HepG2 (cell line): ENCODE measurements around the gene CD300LG. TPM values are rescaled to one million over a fixed set of nuclear protein-coding genes. Genes with fewer than 3 reads are reported as not detected.

ENCODE experiments used
- AGO1 ChIP-seq: fragments of 200-400 bp; formaldehyde crosslinking; IDR thresholded peaks from 2 replicates; pipeline ENCODE4 v1.6.1; 2017; ENCODE audit warnings: mild to moderate bottlenecking, low read depth, low read length, moderate library complexity; ENCODE audit not compliant: poor library complexity, severe bottlenecking
- BORCS8-MEF2B ChIP-seq: sonication (generic); formaldehyde crosslinking; IDR thresholded peaks from 2 replicates; pipeline ENCODE4 v1.8.0; 2022; ENCODE audit warnings: mild to moderate bottlenecking, missing genetic modification reagents
- HNRNPL ChIP-seq: fragments of 200-400 bp; formaldehyde crosslinking; IDR thresholded peaks from 2 replicates; pipeline ENCODE4 v1.6.1; 2017; ENCODE audit warnings: mild to moderate bottlenecking, low read depth, low read length
- HOXA5 ChIP-seq: sonication (generic); formaldehyde crosslinking; IDR thresholded peaks from 2 replicates; pipeline ENCODE4 v1.4.0; 2020; ENCODE audit warnings: missing genetic modification reagents
- JDP2 ChIP-seq: sonication (generic); formaldehyde crosslinking; IDR thresholded peaks from 2 replicates; pipeline ENCODE4 v1.8.1; 2022; ENCODE audit warnings: missing genetic modification reagents, borderline replicate concordance
- NRL ChIP-seq: sonication (generic); formaldehyde crosslinking; IDR thresholded peaks from 2 replicates; pipeline ENCODE4 v1.5.0; 2020; ENCODE audit warnings: missing genetic modification reagents, mild to moderate bottlenecking, moderate library complexity, borderline replicate concordance
- RAD21 ChIP-seq: fragments of 450-650 bp; formaldehyde crosslinking; IDR thresholded peaks from 2 replicates; pipeline ENCODE4 v1.5.0; 2020; ENCODE audit warnings: mild to moderate bottlenecking
- SMARCC2 ChIP-seq: fragments of 450-650 bp; IDR thresholded peaks from 2 replicates; pipeline ENCODE4 v1.6.1; 2017; ENCODE audit warnings: antibody characterized with exemption, mild to moderate bottlenecking
- XRCC5 ChIP-seq: fragments of 200-400 bp; formaldehyde crosslinking; optimal IDR thresholded peaks from 2 replicates; pipeline ENCODE3; 2017; ENCODE audit warnings: mild to moderate bottlenecking, low read length
- ZMYM4 ChIP-seq: sonication (generic); formaldehyde crosslinking; IDR thresholded peaks from 2 replicates; pipeline ENCODE4 v1.8.1; 2023; ENCODE audit warnings: mild to moderate bottlenecking, missing genetic modification reagents
- ZNF350 ChIP-seq: sonication (generic); formaldehyde crosslinking; IDR thresholded peaks from 2 replicates; pipeline ENCODE4 v1.4.0; 2020; ENCODE audit warnings: mild to moderate bottlenecking, low read depth, missing genetic modification reagents, borderline replicate concordance
- ZNF563 ChIP-seq: sonication (generic); formaldehyde crosslinking; IDR thresholded peaks from 2 replicates; pipeline ENCODE4 v1.8.0; 2022; ENCODE audit warnings: mild to moderate bottlenecking, moderate library complexity, missing genetic modification reagents
- ZNF768 ChIP-seq: sonication (generic); formaldehyde crosslinking; IDR thresholded peaks from 2 replicates; pipeline ENCODE4 v1.4.0; 2020; ENCODE audit warnings: missing genetic modification reagents
- ZNF891 ChIP-seq: sonication (generic); formaldehyde crosslinking; IDR thresholded peaks from 2 replicates; pipeline ENCODE4 v1.5.0; 2020; ENCODE audit warnings: mild to moderate bottlenecking, missing genetic modification reagents
- polyA plus RNA-seq, 8 experiments: library from polyadenylated mRNA; depleted of rRNA in 3 of 8; stranded (reverse) in 7 of 8; unstranded in 1 of 8; fragments of >200 nt; fragmentation: Illumina TruSeq in 4 of 8; extraction: Trizol in 4 of 8; gene quantifications; 2 replicates each; pipeline versions ENCODE4 v1.2.1 to v1.2.3, GENCODE V29; 2011 to 2016; ENCODE audit warnings: low read depth in 4 of 8, missing spikeins in 1 of 8, mixed read lengths in 1 of 8; ENCODE audit not compliant: insufficient read depth in 1 of 8
- total RNA-seq, 5 experiments: library from RNA; depleted of rRNA; stranded (reverse); fragments of >200 nt; fragmentation: Illumina TruSeq; extraction: Trizol; gene quantifications; 2 replicates each; pipeline ENCODE4 v1.2.3, GENCODE V29; 2016; ENCODE audit warnings: low read depth in 1 of 5
- TF ChIP-seq, protein P1 (sequence below), 2 experiments: sonication (generic) in 1 of 2; formaldehyde crosslinking in 1 of 2; IDR thresholded peaks; 2 replicates each; pipeline versions ENCODE4 v1.4.0 to v1.6.1; 2018 to 2020; ENCODE audit warnings: missing genetic modification reagents in 2 of 2, borderline replicate concordance in 1 of 2, low read depth in 1 of 2, mild to moderate bottlenecking in 1 of 2, missing biosample characterization in 1 of 2
- TF ChIP-seq, protein P2 (sequence below): IDR thresholded peaks from 2 replicates; pipeline ENCODE4 v1.6.1; 2016; ENCODE audit warnings: low read depth, borderline replicate concordance
- TF ChIP-seq, protein P3 (sequence below), 2 experiments: fragments of 450-650 bp in 1 of 2; sonication (generic) in 1 of 2; formaldehyde crosslinking in 1 of 2; IDR thresholded peaks; 2 replicates each; pipeline versions ENCODE4 v1.6.1 to v1.8.0; 2016 to 2022; ENCODE audit warnings: antibody characterized with exemption in 1 of 2, mild to moderate bottlenecking in 1 of 2, missing genetic modification reagents in 1 of 2

The CD300LG gene
- total and polyA plus RNA-seq, 2 of the 13 experiments (the other 11 are each of a cell fraction or from before 2014, with no cell fraction given), result not detected

DNA sequence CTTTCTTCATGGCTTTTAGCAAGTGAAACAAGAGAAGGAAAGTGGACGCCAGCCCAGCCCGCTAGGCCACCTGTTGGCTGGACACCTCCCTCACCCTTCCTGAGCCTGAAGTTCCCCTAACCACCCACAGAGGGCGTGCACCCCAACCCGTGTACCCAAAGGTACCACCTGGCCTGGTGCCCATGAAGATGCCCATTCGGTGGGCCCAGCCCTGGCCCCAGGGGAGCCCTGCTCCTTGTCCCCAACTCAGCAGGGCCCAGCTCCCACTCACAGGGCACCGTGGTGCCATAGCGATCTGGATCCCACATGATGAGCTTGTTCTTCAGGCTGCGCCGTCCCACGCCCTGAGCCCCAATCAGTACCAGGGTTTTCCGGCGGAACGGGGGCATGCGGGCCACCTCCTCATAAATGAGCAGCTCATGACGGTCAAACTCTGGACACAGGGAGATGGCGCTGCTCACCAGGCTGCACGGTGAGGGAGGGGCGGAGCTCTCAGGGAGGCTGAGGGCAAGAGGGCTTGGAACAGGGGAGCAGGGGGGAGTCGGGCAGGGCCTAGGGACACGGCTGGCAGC, 33.5 kb downstream of the CD300LG start (continued):
- TF ChIP-seq ZNF891 (CRISPR knock-in tag), result peak; percentile 82
- peak; percentile 75 for TF ChIP-seq NRL (CRISPR knock-in tag)
- TF ChIP-seq HNRNPL, result peak; percentile 100
- no peak for TF ChIP-seq HOXA5 (CRISPR knock-in tag)
- TF ChIP-seq, protein P1, sequence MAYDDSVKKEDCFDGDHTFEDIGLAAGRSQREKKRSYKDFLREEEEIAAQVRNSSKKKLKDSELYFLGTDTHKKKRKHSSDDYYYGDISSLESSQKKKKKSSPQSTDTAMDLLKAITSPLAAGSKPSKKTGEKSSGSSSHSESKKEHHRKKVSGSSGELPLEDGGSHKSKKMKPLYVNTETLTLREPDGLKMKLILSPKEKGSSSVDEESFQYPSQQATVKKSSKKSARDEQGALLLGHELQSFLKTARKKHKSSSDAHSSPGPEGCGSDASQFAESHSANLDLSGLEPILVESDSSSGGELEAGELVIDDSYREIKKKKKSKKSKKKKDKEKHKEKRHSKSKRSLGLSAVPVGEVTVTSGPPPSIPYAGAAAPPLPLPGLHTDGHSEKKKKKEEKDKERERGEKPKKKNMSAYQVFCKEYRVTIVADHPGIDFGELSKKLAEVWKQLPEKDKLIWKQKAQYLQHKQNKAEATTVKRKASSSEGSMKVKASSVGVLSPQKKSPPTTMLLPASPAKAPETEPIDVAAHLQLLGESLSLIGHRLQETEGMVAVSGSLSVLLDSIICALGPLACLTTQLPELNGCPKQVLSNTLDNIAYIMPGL (CRISPR knock-in tag; IDR thresholded peaks at IDR 0.05; ENCODE audit: borderline replicate concordance in 1 of 2, low read depth in 1 of 2), result 0 out of 4 replicates have a peak, but pooled peaks of 1 of the 2 experiments have one; percentile 35
- 0 out of 2 replicates have a peak, but pooled peaks have one; percentile 31 for TF ChIP-seq ZNF350 (CRISPR knock-in tag)
- peak; percentile 43; the same call in 1 of the 2 replicates for TF ChIP-seq BORCS8-MEF2B (CRISPR knock-in tag)
- TF ChIP-seq AGO1, result peak; percentile 32
- peak; percentile 93 for TF ChIP-seq XRCC5
- TF ChIP-seq ZMYM4 (CRISPR knock-in tag), result no peak
- TF ChIP-seq ZNF563, result peak; percentile 36; the same call in 1 of the 2 replicates
- TF ChIP-seq SMARCC2, result no peak
- TF ChIP-seq ZNF768 (CRISPR knock-in tag), result peak; percentile 6; the same call in 1 of the 2 replicates
- TF ChIP-seq, protein P2, sequence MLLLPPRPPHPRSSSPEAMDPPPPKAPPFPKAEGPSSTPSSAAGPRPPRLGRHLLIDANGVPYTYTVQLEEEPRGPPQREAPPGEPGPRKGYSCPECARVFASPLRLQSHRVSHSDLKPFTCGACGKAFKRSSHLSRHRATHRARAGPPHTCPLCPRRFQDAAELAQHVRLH (CRISPR knock-in tag), result peak; percentile 30; the same call in 1 of the 2 replicates
- no peak for TF ChIP-seq JDP2 (CRISPR knock-in tag)
- TF ChIP-seq, protein P3, sequence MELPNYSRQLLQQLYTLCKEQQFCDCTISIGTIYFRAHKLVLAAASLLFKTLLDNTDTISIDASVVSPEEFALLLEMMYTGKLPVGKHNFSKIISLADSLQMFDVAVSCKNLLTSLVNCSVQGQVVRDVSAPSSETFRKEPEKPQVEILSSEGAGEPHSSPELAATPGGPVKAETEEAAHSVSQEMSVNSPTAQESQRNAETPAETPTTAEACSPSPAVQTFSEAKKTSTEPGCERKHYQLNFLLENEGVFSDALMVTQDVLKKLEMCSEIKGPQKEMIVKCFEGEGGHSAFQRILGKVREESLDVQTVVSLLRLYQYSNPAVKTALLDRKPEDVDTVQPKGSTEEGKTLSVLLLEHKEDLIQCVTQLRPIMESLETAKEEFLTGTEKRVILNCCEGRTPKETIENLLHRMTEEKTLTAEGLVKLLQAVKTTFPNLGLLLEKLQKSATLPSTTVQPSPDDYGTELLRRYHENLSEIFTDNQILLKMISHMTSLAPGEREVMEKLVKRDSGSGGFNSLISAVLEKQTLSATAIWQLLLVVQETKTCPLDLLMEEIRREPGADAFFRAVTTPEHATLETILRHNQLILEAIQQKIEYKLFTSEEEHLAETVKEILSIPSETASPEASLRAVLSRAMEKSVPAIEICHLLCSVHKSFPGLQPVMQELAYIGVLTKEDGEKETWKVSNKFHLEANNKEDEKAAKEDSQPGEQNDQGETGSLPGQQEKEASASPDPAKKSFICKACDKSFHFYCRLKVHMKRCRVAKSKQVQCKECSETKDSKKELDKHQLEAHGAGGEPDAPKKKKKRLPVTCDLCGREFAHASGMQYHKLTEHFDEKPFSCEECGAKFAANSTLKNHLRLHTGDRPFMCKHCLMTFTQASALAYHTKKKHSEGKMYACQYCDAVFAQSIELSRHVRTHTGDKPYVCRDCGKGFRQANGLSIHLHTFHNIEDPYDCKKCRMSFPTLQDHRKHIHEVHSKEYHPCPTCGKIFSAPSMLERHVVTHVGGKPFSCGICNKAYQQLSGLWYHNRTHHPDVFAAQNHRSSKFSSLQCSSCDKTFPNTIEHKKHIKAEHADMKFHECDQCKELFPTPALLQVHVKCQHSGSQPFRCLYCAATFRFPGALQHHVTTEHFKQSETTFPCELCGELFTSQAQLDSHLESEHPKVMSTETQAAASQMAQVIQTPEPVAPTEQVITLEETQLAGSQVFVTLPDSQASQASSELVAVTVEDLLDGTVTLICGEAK (IDR thresholded peaks at IDR 0.05), result no peak
- TF ChIP-seq, protein P3 (CRISPR knock-in tag; IDR thresholded peaks at IDR 0.05), result 0 out of 2 replicates have a peak, but pooled peaks have one; percentile 38
- peak; percentile 20; the same call in 1 of the 2 replicates for TF ChIP-seq RAD21 (CRISPR knock-in tag)
